Loucy (cell line): Measurements from ENCODE around the gene PLEKHO1.

Source experiments
- H2AFZ ChIP-seq: fragments of 200-600 bp; sonication (generic); 2 replicates; pipeline ENCODE4 v1.6.0; 2016; ENCODE audit warnings: antibody characterized with exemption, mild to moderate bottlenecking, low read length, moderate library complexity
- H3F3A ChIP-seq: fragments of 200-600 bp; 2 replicates; pipeline ENCODE4 v1.6.0; 2016; ENCODE audit warnings: antibody characterized with exemption, low read depth, mild to moderate bottlenecking
- H3K27me3 ChIP-seq: fragments of 200-600 bp; sonication (generic); 2 replicates; pipeline ENCODE4 v1.6.1; 2014; ENCODE audit warnings: low read length, mild to moderate bottlenecking; ENCODE audit not compliant: insufficient read depth, poor library complexity, severe bottlenecking
- H3K36me3 ChIP-seq: fragments of 200-600 bp; sonication (generic); 2 replicates; pipeline ENCODE4 v1.6.1; 2016; ENCODE audit warnings: low read length; ENCODE audit not compliant: insufficient read depth
- H3K4me1 ChIP-seq: fragments of 200-600 bp; sonication (generic); 2 replicates; pipeline ENCODE4 v1.5.1; 2014; ENCODE audit warnings: low read length, mild to moderate bottlenecking; ENCODE audit not compliant: insufficient read depth, poor library complexity, severe bottlenecking
- H3K4me2 ChIP-seq: fragments of 200-600 bp; sonication (generic); 2 replicates; pipeline ENCODE4 v1.6.0; 2014; ENCODE audit warnings: antibody characterized with exemption, low read length, low read depth, mild to moderate bottlenecking; ENCODE audit not compliant: poor library complexity, severe bottlenecking
- H3K4me3 ChIP-seq: fragments of 200-600 bp; sonication (generic); 2 replicates; pipeline ENCODE4 v1.5.1; 2014; ENCODE audit warnings: low read length, mild to moderate bottlenecking, mixed read lengths; ENCODE audit not compliant: poor library complexity, severe bottlenecking
- H3K79me2 ChIP-seq: fragments of 200-600 bp; sonication (generic); 2 replicates; pipeline ENCODE4 v1.6.1; 2014; ENCODE audit warnings: low read length; ENCODE audit not compliant: insufficient read depth
- H3K9ac ChIP-seq: fragments of 200-600 bp; sonication (generic); 2 replicates; pipeline ENCODE4 v1.6.0; 2014; ENCODE audit warnings: mild to moderate bottlenecking, low read depth, low read length, moderate library complexity; ENCODE audit not compliant: poor library complexity, severe bottlenecking
- H3K9me2 ChIP-seq: fragments of 200-600 bp; sonication (generic); replicated peaks from 2 replicates; pipeline ENCODE4 v1.6.1; 2016; ENCODE audit warnings: low read depth, low read length, mixed read lengths
- H3K9me3 ChIP-seq: fragments of 200-600 bp; sonication (generic); 2 replicates; pipeline ENCODE4 v1.6.1; 2014; ENCODE audit warnings: mild to moderate bottlenecking, antibody characterized with exemption, low read length, low read depth; ENCODE audit not compliant: insufficient read depth
- H4K20me1 ChIP-seq: fragments of 200-600 bp; sonication (generic); 2 replicates; pipeline ENCODE4 v1.6.0; 2014; ENCODE audit warnings: antibody characterized with exemption, low read length, mild to moderate bottlenecking; ENCODE audit not compliant: insufficient read depth, poor library complexity, severe bottlenecking
- CTCF ChIP-seq: fragments of 200-600 bp; sonication (generic); conservative IDR thresholded peaks from 2 replicates; pipeline ENCODE4 v1.5.1; 2014; ENCODE audit warnings: mild to moderate bottlenecking, antibody characterized with exemption, low read length
- EZH2phosphoT487 ChIP-seq: fragments of 200-600 bp; IDR thresholded peaks from 2 replicates; pipeline ENCODE4 v1.6.1; 2018; ENCODE audit warnings: antibody characterized with exemption, mild to moderate bottlenecking, moderate library complexity, borderline replicate concordance

The PLEKHO1 gene

DNA sequence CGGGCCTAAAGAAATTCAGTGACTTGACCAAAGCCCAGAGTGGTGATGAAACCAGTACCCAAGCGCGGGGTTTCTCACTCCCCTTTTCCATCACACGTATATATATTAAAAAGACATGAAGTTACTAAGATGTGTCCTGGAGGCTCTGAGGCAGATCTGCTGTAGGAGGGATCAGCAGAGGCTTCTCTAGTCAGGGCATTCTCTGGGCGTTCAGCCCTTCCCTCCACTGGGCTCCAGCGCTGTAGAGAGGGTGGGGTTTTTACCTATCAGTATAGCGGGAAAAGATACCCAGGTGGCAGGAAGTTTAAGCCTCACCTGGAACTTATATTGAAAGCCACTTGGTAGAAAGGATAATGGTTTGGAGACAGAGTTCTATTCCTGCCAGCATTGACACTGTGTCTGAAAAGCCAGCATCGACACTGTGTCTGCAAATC, 862 bp upstream of the PLEKHO1 start:
- peak overlapping the region; percentile 94 for H3K4me3 ChIP-seq
- H3K9ac ChIP-seq = peak overlapping the region; percentile 96
- no peaks in the 10 kb centered on the region for H3K9me3 ChIP-seq

DNA sequence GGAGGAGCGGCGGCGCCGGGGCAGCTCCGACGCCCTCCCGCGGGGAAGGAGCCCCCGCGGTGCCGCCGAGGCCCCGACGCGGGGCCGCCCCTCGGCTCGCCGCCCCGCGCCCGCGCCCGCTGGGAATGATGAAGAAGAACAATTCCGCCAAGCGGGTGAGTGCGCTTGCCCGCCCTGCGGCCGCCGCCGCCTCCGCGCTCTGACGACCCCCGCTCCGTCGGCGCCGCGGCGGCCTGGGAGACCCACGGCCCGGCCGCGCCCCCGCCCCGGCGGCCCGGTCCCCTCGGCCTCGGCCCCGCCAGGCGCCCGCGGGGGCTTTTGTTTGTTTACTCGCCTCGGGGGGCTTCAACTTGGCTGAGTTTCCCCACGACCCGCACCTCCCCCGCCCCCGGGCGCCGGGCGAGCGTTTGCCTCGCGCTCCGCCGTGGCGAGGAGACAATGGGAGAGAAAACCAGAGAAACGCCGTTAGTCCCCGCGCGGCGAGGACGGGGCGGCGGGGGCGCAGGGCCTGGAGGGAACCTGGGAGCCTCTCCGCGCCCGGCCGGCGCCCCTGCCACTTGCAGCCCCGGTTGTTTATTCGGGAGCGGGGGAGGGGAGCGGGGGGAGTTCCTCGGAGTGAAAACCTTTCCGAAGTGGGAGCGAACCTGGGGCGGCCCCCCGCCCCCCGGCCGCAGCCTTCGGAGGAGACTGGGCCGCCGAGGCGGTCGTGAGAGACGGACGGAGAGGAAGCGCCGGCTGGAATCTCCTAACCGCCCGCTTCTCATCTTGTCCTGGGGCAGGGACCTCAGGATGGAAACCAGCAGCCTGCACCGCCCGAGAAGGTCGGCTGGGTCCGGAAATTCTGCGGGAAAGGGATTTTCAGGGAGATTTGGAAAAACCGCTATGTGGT, 661 bp downstream of the PLEKHO1 start:
- H2AFZ ChIP-seq = no peak overlapping the region
- H3K79me2 ChIP-seq = peaks cover 74% of the 10 kb centered on the region
- H3K4me3 ChIP-seq = peak overlapping the region; percentile 94
- H3K36me3 ChIP-seq = peaks cover 25% of the 10 kb centered on the region
- no peaks in the 10 kb centered on the region for H3K9me2 ChIP-seq
- no peaks in the 10 kb centered on the region for H3K9me3 ChIP-seq
- peak overlapping the region; percentile 79 for H3K4me2 ChIP-seq
- H4K20me1 ChIP-seq = peaks cover 20% of the 10 kb centered on the region
- H3K27me3 ChIP-seq = peaks cover 8% of the 10 kb centered on the region
- no peak for TF ChIP-seq EZH2phosphoT487
- no peak for TF ChIP-seq CTCF
- peaks cover 12% of the 10 kb centered on the region; the same call in 1 of the 2 replicates for H3F3A ChIP-seq
- peak overlapping the region; percentile 100 for H3K9ac ChIP-seq
- peaks cover 65% of the 10 kb centered on the region for H3K4me1 ChIP-seq

More for the DNA sequence above, 862 bp upstream of the PLEKHO1 start:
- Histone ChIP-seq H3K9me2 (no peaks in the 10 kb centered on the region), H3K4me2 (peak overlapping the region; percentile 81), H4K20me1 (peaks cover 6% of the 10 kb centered on the region), H3K4me1 (peaks cover 61% of the 10 kb centered on the region), H3K36me3 (peaks cover 11% of the 10 kb centered on the region), H3K79me2 (peaks cover 59% of the 10 kb centered on the region), H3F3A (peaks cover 12% of the 10 kb centered on the region; the same call in 1 of the 2 replicates), H2AFZ (peak overlapping the region; percentile 60; the same call in 1 of the 2 replicates), H3K27me3 (peaks cover 8% of the 10 kb centered on the region)
- TF ChIP-seq CTCF (no peak), EZH2phosphoT487 (no peak)

DNA sequence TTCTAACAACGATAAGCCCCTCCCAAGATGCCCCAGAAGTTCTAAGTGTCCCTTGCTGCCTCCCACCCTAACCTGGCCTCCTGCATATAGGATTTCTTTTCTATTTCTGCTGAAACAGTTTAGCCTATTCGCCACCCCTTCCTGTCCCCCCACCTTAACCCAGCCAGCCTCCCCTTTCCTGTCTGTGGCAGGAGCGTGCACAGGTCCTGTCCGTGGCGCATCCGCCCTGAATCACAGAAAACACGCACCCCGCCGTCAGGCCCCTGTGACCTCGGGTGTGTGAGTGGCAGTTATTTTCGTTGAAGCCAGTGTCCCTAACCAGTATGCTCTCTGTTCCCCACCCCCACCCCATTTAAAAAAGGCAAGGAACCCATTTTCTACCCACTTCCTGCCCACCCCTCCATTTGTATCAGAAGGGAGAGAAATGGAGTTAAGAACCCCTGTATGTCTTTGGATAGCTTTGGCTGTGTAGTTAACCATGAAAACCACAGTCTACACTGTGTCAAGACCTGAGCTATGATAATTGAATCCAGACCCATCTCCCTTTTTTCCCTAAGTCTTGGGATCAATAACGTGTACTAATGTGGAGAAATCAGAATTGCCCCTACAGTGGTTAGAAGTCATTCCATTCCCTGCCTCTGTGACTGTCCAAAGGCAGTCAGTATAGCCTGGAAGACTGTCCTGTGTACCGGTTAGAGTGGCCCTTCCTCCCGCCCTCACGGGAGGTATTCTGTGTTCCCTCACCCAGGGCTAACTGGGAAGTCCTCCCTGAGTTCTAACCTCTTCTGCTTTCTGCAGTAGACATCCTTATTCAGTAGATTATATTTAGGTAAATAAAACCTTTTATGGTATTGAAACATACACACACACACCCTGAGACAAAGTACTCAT, 1.8 kb downstream of the PLEKHO1 start:
- Histone ChIP-seq H3K9me3 (no peaks in the 10 kb centered on the region), H3K36me3 (peaks cover 36% of the 10 kb centered on the region), H4K20me1 (peaks cover 31% of the 10 kb centered on the region), H3F3A (peaks cover 11% of the 10 kb centered on the region; the same call in 1 of the 2 replicates), H3K27me3 (peaks cover 8% of the 10 kb centered on the region), H3K4me3 (peak overlapping the region; percentile 94), H3K79me2 (peaks cover 85% of the 10 kb centered on the region), H3K9me2 (no peaks in the 10 kb centered on the region), H3K4me1 (peaks cover 70% of the 10 kb centered on the region), H3K9ac (peak overlapping the region; percentile 100), H2AFZ (no peak overlapping the region), H3K4me2 (peak overlapping the region; percentile 79)
- TF ChIP-seq CTCF (no peak), EZH2phosphoT487 (no peak)
